ENCODE results near the gene ANO9.

ANO9 gene

GRCh38 chr11:429931-430456 is 11.8 kb downstream of the ANO9 start:
- Histone ChIP-seq H3K4me3 (ENCODE audit: insufficient read depth in 1 of 2, low read depth in 1 of 2, low read length in 2 of 2) (no peak overlapping the region), H3K18ac (ENCODE audit: low read depth in 1 of 2, low read length in 2 of 2) (no peak overlapping the region), H3K4me1 (ENCODE audit: control insufficient read depth, insufficient read depth, low read depth, low read length) (peaks cover 4% of the 10 kb centered on the region), H3K36me3 (ENCODE audit: control insufficient read depth in 1 of 2, insufficient read depth in 2 of 2, low read depth in 1 of 2, low read length in 2 of 2) (no peaks in the 10 kb centered on the region), H4K8ac (ENCODE audit: low read length) (no peak overlapping the region), H2BK120ac (ENCODE audit: low read depth, low read length) (no peak overlapping the region), H3K9ac (ENCODE audit: low read length) (no peak overlapping the region), H2BK15ac (ENCODE audit: low read depth, poor library complexity, severe bottlenecking) (no peak overlapping the region), H2BK12ac (ENCODE audit: low read length in 2 of 2) (no peak overlapping the region), H3K27ac (ENCODE audit: low read length, poor library complexity, severe bottlenecking) (no peak overlapping the region), H2AFZ (ENCODE audit: low read depth, low read length) (no peak overlapping the region), H3K4me2 (ENCODE audit: low read length, poor library complexity, severe bottlenecking) (no peak overlapping the region), H2AK5ac (ENCODE audit: low read length, severe bottlenecking) (no peak overlapping the region), H2BK5ac (ENCODE audit: low read depth, low read length, poor library complexity, severe bottlenecking) (no peak overlapping the region), H4K91ac (ENCODE audit: low read length) (no peak overlapping the region), H3K23ac (ENCODE audit: low read length in 2 of 2) (no peak overlapping the region), H3K4ac (ENCODE audit: low read depth in 1 of 2, low read length in 2 of 2) (no peak overlapping the region), H3K9me3 (ENCODE audit: control insufficient read depth, low read length) (no peaks in the 10 kb centered on the region), H3K79me1 (replicated peaks; ENCODE audit: low read length, poor library complexity, severe bottlenecking) (no peaks in the 10 kb centered on the region), H3K14ac (ENCODE audit: low read length in 2 of 2) (no peak overlapping the region), H3K27me3 (ENCODE audit: control insufficient read depth in 1 of 2, insufficient read depth in 1 of 2, low read length in 2 of 2) (peaks cover 0 to 45% of the 10 kb centered on the region in 2 experiments)
- 70% methylated on average over 23 of the region's 25 CpGs for WGBS
- no peak for DNase-seq

GRCh38 chr11:429391-429790 is 12.4 kb downstream of the ANO9 start:
- DNase-seq: no peak
- Histone ChIP-seq H2BK120ac (ENCODE audit: low read depth, low read length) (no peak overlapping the region), H3K36me3 (ENCODE audit: control insufficient read depth in 1 of 2, insufficient read depth in 2 of 2, low read depth in 1 of 2, low read length in 2 of 2) (no peaks in the 10 kb centered on the region), H3K79me1 (replicated peaks; ENCODE audit: low read length, poor library complexity, severe bottlenecking) (no peaks in the 10 kb centered on the region), H3K27ac (ENCODE audit: low read length, poor library complexity, severe bottlenecking) (no peak overlapping the region), H3K27me3 (ENCODE audit: control insufficient read depth in 1 of 2, insufficient read depth in 1 of 2, low read length in 2 of 2) (peaks cover 0 to 43% of the 10 kb centered on the region in 2 experiments), H2AFZ (ENCODE audit: low read depth, low read length) (no peak overlapping the region), H2BK15ac (ENCODE audit: low read depth, poor library complexity, severe bottlenecking) (peak overlapping the region; percentile 80), H3K4me1 (ENCODE audit: control insufficient read depth, insufficient read depth, low read depth, low read length) (peaks cover 4% of the 10 kb centered on the region), H3K14ac (ENCODE audit: low read length in 2 of 2) (no peak overlapping the region), H4K8ac (ENCODE audit: low read length) (no peak overlapping the region), H3K9ac (ENCODE audit: low read length) (no peak overlapping the region), H4K91ac (ENCODE audit: low read length) (no peak overlapping the region), H3K23ac (ENCODE audit: low read length in 2 of 2) (no peak overlapping the region), H3K4me2 (ENCODE audit: low read length, poor library complexity, severe bottlenecking) (no peak overlapping the region), H3K4me3 (ENCODE audit: insufficient read depth in 1 of 2, low read depth in 1 of 2, low read length in 2 of 2) (no peak overlapping the region), H3K4ac (ENCODE audit: low read depth in 1 of 2, low read length in 2 of 2) (no peak overlapping the region), H3K18ac (ENCODE audit: low read depth in 1 of 2, low read length in 2 of 2) (no peak overlapping the region), H2BK12ac (ENCODE audit: low read length in 2 of 2) (no peak overlapping the region), H2AK5ac (ENCODE audit: low read length, severe bottlenecking) (no peak overlapping the region), H3K9me3 (ENCODE audit: control insufficient read depth, low read length) (no peaks in the 10 kb centered on the region), H2BK5ac (ENCODE audit: low read depth, low read length, poor library complexity, severe bottlenecking) (no peak overlapping the region)
- WGBS: 92% methylated on average over 27 of the region's 27 CpGs

DNA sequence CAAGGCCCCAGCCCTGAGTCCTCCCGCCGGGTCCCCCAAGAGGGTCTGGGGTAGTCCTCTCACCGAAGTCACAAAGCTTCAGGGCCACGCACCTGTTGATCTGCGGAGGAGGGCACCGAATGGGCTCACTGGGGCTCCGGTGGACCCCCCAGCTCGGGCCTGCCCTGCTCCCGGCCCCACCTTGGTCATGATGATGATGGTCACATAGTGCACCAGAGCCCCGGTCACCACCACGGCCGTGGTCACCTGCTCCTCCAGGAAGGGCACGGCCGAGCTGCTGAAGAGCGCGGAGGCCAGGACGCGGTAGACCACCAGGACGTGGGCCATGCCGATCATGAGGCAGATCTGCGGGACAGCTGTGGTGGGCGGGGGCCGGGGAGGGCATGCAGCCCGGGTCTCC is 13.5 kb downstream of the ANO9 start:
- Histone ChIP-seq H3K4ac (ENCODE audit: low read depth in 1 of 2, low read length in 2 of 2) (no peak overlapping the region), H3K27ac (ENCODE audit: low read length, poor library complexity, severe bottlenecking) (no peak overlapping the region), H2AK5ac (ENCODE audit: low read length, severe bottlenecking) (no peak overlapping the region), H3K4me3 (ENCODE audit: insufficient read depth in 1 of 2, low read depth in 1 of 2, low read length in 2 of 2) (no peak overlapping the region), H3K23ac (ENCODE audit: low read length in 2 of 2) (no peak overlapping the region), H3K4me1 (ENCODE audit: control insufficient read depth, insufficient read depth, low read depth, low read length) (peaks cover 4% of the 10 kb centered on the region), H3K14ac (ENCODE audit: low read length in 2 of 2) (no peak overlapping the region), H3K9ac (ENCODE audit: low read length) (no peak overlapping the region), H2BK5ac (ENCODE audit: low read depth, low read length, poor library complexity, severe bottlenecking) (no peak overlapping the region), H3K18ac (ENCODE audit: low read depth in 1 of 2, low read length in 2 of 2) (no peak overlapping the region), H4K8ac (ENCODE audit: low read length) (no peak overlapping the region), H3K4me2 (ENCODE audit: low read length, poor library complexity, severe bottlenecking) (no peak overlapping the region), H3K27me3 (ENCODE audit: control insufficient read depth in 1 of 2, insufficient read depth in 1 of 2, low read length in 2 of 2) (peaks cover 0 to 44% of the 10 kb centered on the region in 2 experiments), H3K9me3 (ENCODE audit: control insufficient read depth, low read length) (no peaks in the 10 kb centered on the region), H2AFZ (ENCODE audit: low read depth, low read length) (no peak overlapping the region), H2BK120ac (ENCODE audit: low read depth, low read length) (no peak overlapping the region), H3K79me1 (replicated peaks; ENCODE audit: low read length, poor library complexity, severe bottlenecking) (no peaks in the 10 kb centered on the region), H2BK15ac (ENCODE audit: low read depth, poor library complexity, severe bottlenecking) (no peak overlapping the region), H3K36me3 (ENCODE audit: control insufficient read depth in 1 of 2, insufficient read depth in 2 of 2, low read depth in 1 of 2, low read length in 2 of 2) (no peaks in the 10 kb centered on the region), H4K91ac (ENCODE audit: low read length) (peak overlapping the region; percentile 34), H2BK12ac (ENCODE audit: low read length in 2 of 2) (no peak overlapping the region)
- 94% methylated on average over 24 of the region's 24 CpGs for WGBS
- no peak for DNase-seq

DNA sequence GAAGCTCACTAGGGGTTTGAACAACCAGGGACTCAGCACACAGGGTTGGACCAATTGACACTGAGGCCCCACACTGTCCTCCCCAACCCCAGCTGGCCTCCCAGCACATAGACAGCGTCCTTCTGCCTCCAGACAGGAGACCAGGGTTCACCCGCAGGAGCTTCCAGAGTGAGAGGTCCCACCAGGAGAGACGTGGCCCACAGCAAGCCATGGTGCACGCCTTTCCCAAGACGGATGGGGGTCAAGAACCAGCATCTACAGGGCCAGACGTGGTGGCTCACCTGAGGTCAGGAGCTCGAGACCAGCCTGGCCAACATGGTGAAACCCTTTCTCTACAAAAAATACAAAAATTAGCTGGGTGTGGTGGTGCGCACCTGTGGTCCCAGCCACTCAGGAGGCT is 15.0 kb downstream of the ANO9 start:
- no peaks in the 10 kb centered on the region for H3K36me3 ChIP-seq (ENCODE audit: control insufficient read depth in 1 of 2, insufficient read depth in 2 of 2, low read depth in 1 of 2, low read length in 2 of 2)
- H2BK15ac ChIP-seq (ENCODE audit: low read depth, poor library complexity, severe bottlenecking): no peak overlapping the region
- no peak overlapping the region for H4K91ac ChIP-seq (ENCODE audit: low read length)
- no peak overlapping the region for H3K14ac ChIP-seq (ENCODE audit: low read length in 2 of 2)
- no peak overlapping the region for H2BK12ac ChIP-seq (ENCODE audit: low read length in 2 of 2)
- no peak for DNase-seq
- no peak overlapping the region for H3K9ac ChIP-seq (ENCODE audit: low read length)
- no peak overlapping the region for H3K4ac ChIP-seq (ENCODE audit: low read depth in 1 of 2, low read length in 2 of 2)
- no peak overlapping the region for H2BK120ac ChIP-seq (ENCODE audit: low read depth, low read length)
- H3K27me3 ChIP-seq (ENCODE audit: control insufficient read depth in 1 of 2, insufficient read depth in 1 of 2, low read length in 2 of 2): peaks cover 0 to 35% of the 10 kb centered on the region in 2 experiments
- H3K27ac ChIP-seq (ENCODE audit: low read length, poor library complexity, severe bottlenecking): no peak overlapping the region
- no peak overlapping the region for H3K4me3 ChIP-seq (ENCODE audit: insufficient read depth in 1 of 2, low read depth in 1 of 2, low read length in 2 of 2)
- no peak overlapping the region for H3K23ac ChIP-seq (ENCODE audit: low read length in 2 of 2)
- peaks cover 1% of the 10 kb centered on the region for H3K4me1 ChIP-seq (ENCODE audit: control insufficient read depth, insufficient read depth, low read depth, low read length)
- H3K79me1 ChIP-seq (replicated peaks; ENCODE audit: low read length, poor library complexity, severe bottlenecking): no peaks in the 10 kb centered on the region
- no peak overlapping the region for H3K4me2 ChIP-seq (ENCODE audit: low read length, poor library complexity, severe bottlenecking)
- H2AFZ ChIP-seq (ENCODE audit: low read depth, low read length): no peak overlapping the region
- no peak overlapping the region for H4K8ac ChIP-seq (ENCODE audit: low read length)
- no peak overlapping the region for H2BK5ac ChIP-seq (ENCODE audit: low read depth, low read length, poor library complexity, severe bottlenecking)
- no peaks in the 10 kb centered on the region for H3K9me3 ChIP-seq (ENCODE audit: control insufficient read depth, low read length)
- no peak overlapping the region for H3K18ac ChIP-seq (ENCODE audit: low read depth in 1 of 2, low read length in 2 of 2)
- no peak overlapping the region for H2AK5ac ChIP-seq (ENCODE audit: low read length, severe bottlenecking)
- 91% methylated on average over 8 of the region's 8 CpGs for WGBS

Measured in mesenchymal stem cell (in vitro differentiated cells and primary cell).